ENCODE results near the gene SMU1. TPM values are rescaled to one million over a fixed set of nuclear protein-coding genes. Genes with fewer than 3 reads are reported as not detected.
A peak's percentile ranks its signal among the peaks of the same experiment; 100 is the strongest.
"Not testable (repeated sequence)": the region's sequence is repeated elsewhere in the genome, so short reads cannot be mapped to it uniquely, and the experiment has no call there.

The SMU1 gene
- total RNA-seq, 1 donor from 2014 or later = 24.3 TPM

DNA sequence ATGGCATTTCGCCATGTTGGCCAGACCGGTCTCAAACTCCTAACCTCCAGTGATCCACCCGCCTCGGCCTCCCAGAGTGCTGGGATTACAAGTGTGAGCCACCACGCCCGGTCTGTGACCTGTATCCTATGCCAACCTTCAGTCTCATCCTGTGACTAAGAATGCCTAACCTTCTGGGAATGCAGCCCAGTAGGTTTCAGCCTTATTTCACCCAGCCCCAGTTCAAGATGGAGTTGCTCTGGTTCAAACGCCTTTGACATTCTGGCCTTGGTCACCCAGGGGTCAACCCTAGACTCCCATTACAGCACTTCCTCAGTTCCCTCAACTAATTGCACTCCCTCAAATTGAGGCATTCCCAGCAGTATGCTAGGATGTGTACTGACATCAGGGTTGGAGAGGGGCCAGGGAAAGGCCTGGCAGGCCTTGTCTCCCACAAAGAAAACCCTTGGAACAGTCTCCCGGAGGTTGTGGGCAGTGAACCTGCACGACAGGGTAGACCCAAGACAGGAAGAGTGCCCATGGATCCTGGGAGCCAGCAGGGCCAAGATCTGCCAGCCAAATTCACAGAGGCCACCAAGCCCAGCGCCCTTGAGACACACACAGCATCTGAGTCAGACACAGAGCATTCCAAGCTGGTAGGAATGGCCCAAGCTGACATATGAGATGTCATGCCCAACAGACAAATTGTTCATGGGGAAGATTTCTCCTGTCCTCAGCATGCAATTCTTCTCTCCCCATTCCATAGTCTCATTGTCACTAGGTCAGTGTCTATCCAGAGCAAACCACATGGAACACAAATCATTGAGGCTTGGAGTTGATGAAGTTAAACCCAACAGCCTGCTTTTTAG, 24.9 kb upstream of the SMU1 start:
- Mint-ChIP-seq H3K36me3 (no peaks in the 10 kb centered on the region), H3K4me1 (peaks cover 22% of the 10 kb centered on the region), H3K9me3 (no peaks in the 10 kb centered on the region), H3K27me3 (ENCODE audit: low read depth) (no peaks in the 10 kb centered on the region), H3K4me3 (no peak overlapping the region), H3K27ac (peak overlapping the region; percentile 30)
- no peak for DNase-seq (ENCODE audit: low spot score in 2 of 2, unreplicated experiment in 2 of 2)
- TF ChIP-seq CTCF (IDR thresholded peaks at IDR 0.05; ENCODE audit: unreplicated experiment) = no peak

DNA sequence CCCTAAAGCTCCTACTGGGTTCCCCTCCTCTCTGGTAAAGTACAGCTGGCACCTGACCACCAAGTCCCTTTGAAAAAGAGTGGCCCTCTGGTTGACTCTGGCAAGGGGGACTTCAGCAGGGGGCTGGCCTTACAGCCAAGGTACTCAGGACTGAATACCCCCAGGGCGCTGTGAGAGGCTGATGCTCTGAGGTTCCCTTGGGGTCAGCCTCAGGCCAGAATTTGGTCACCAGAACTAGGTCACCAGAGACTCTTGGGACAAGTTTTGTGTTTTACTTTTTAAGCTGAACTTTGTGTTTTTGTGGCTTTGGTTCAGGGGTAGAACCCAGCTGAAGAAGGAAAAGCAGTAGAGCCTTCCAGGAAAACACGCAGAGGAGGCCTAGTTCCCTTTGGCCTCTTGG, 23.3 kb upstream of the SMU1 start:
- H3K27me3 Mint-ChIP-seq (ENCODE audit: low read depth) = no peaks in the 10 kb centered on the region
- H3K36me3 Mint-ChIP-seq = no peaks in the 10 kb centered on the region
- H3K9me3 Mint-ChIP-seq = no peaks in the 10 kb centered on the region

GRCh38 chr9:33097192-33097591, 20.7 kb upstream of the SMU1 start:
- peaks cover 2% of the 10 kb centered on the region for H3K36me3 Mint-ChIP-seq
- H3K27ac Mint-ChIP-seq = no peak overlapping the region
- H3K9me3 Mint-ChIP-seq = peaks cover 7% of the 10 kb centered on the region
- TF ChIP-seq CTCF (IDR thresholded peaks at IDR 0.05; ENCODE audit: unreplicated experiment) = no peak
- DNase-seq (ENCODE audit: low spot score in 2 of 2, unreplicated experiment in 2 of 2) = no peak
- no peak overlapping the region for H3K4me3 Mint-ChIP-seq
- H3K27me3 Mint-ChIP-seq (ENCODE audit: low read depth) = no peaks in the 10 kb centered on the region
- peaks cover 3% of the 10 kb centered on the region for H3K4me1 Mint-ChIP-seq

More for the DNA sequence above, 23.3 kb upstream of the SMU1 start:
- no peak overlapping the region for H3K4me3 Mint-ChIP-seq
- TF ChIP-seq CTCF (IDR thresholded peaks at IDR 0.05; ENCODE audit: unreplicated experiment) = no peak
- no peak overlapping the region for H3K27ac Mint-ChIP-seq
- peaks cover 20% of the 10 kb centered on the region for H3K4me1 Mint-ChIP-seq
- no peak for DNase-seq (ENCODE audit: low spot score in 2 of 2, unreplicated experiment in 2 of 2)

- no peak overlapping the region for H3K27ac Mint-ChIP-seq
- DNase-seq (ENCODE audit: low spot score in 2 of 2, unreplicated experiment in 2 of 2) = no peak
- no peak for TF ChIP-seq CTCF (IDR thresholded peaks at IDR 0.05; ENCODE audit: unreplicated experiment)
- H3K27me3 Mint-ChIP-seq (ENCODE audit: low read depth) = peaks cover 20% of the 10 kb centered on the region
- H3K9me3 Mint-ChIP-seq = peaks cover 11% of the 10 kb centered on the region
- no peak overlapping the region for H3K4me3 Mint-ChIP-seq
- H3K36me3 Mint-ChIP-seq = peaks cover 2% of the 10 kb centered on the region
- no peaks in the 10 kb centered on the region for H3K4me1 Mint-ChIP-seq
Observed at GRCh38 chr9:33092634-33093033, 16.2 kb upstream of the SMU1 start.

DNA sequence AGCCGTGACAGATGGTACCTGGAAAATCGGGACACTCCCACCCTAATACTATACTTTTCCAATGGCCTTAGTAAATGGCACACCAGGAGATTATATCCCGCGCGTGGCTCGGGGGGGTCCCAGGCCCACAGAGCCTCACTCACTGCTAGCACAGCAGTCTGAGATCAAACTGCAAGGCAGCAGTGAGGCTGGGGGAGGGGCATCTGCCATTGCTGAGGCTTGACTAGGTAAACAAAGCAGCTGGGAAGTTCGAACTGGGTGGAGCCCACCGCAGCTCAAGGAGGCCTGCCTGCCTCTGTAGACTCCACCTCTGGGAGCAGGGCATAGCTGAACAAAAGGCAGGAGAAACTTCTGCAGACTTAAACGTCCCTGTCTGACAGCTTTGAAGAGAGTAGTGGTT, 9.2 kb upstream of the SMU1 start:
- H3K4me3 Mint-ChIP-seq; DNase-seq (ENCODE audit: low spot score in 2 of 2, unreplicated experiment in 2 of 2); H3K27ac Mint-ChIP-seq; H3K4me1 Mint-ChIP-seq; H3K9me3 Mint-ChIP-seq; H3K36me3 Mint-ChIP-seq: not testable (repeated sequence)
- H3K27me3 Mint-ChIP-seq (ENCODE audit: low read depth) = peaks cover 28% of the 10 kb centered on the region

DNA sequence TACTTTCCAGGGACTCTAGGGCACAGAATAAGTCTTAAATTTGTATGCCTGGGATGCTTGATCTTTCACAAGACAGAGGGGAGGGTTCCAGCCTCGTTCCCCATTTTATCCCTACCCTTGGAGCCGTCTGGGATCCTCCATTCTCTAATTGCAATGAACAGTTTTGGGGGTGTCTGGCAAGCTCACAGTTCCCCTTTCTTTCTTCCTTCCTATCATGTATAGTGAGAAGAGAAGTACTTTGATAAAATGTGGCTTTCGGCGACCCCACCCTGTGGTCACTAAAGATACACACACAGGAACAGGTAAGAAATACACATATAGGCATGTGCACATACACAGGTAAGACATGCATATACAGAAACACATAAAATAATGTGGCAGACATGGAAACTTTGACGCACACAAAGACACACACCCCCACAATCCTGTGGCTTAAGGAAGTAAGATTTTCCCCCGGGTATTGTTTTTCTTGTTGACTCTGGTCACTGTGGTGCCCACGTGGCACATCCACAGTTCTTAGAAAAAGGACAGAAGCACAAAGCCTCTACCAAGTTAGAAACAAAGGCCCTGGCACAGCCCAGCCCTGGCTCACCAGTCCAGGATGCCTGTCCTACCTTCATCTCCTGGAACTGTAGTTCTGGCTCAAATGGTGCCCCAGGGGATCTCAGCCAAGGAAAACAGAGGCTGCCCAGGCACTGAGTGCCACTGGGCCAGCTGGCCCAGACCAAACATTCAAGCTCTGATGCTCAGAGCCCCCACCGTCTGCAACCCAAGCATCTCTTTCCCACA, 6.3 kb upstream of the SMU1 start:
- TF ChIP-seq CTCF (IDR thresholded peaks at IDR 0.05; ENCODE audit: unreplicated experiment) = no peak
- Mint-ChIP-seq H3K27me3 (ENCODE audit: low read depth) (peaks cover 8% of the 10 kb centered on the region), H3K36me3 (peaks cover 2% of the 10 kb centered on the region), H3K4me3 (no peak overlapping the region), H3K27ac (no peak overlapping the region), H3K9me3 (no peaks in the 10 kb centered on the region), H3K4me1 (no peaks in the 10 kb centered on the region)
- no peak for DNase-seq (ENCODE audit: low spot score in 2 of 2, unreplicated experiment in 2 of 2)

Measured in mesothelial cell of epicardium (in vitro differentiated cells).